Suppressor macrophage treated with lipopolysaccharide for 1 hour (primary cell): Measurements from ENCODE around the gene SH3RF3.

Source experiments
- DNase-seq, 3 donors: peaks; one replicate each; pipeline ENCODE4 v3.0.0-alpha.2; 2020 to 2022

SH3RF3 gene

DNA sequence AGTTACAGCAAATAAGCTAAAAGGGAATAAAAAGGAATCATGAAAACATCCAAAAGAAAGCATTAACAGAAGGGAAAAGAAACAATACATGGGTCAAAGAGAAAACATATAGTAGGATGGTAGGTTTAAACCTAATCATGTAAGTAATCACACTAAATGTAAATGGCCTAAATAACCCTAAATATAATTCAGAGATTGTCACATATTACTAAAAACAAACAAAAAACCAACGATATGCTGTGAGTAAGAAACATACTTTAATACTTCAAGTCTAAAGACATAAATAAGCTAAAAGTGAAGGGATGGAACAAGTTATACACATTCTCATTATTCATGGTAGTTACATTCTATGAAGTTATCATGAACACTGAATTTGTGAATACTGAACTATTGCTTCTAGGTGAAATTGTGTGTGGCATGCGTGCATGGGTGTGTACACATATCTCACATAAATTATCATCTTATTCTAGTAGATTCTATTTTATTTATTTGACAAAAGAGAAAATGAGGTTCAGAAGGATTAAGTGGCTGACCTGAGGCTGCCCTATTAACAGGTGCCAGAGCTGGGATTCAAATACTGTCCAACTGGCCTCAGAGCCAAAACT lies 313.8 kb downstream of the SH3RF3 start:
- no peak for DNase-seq

- no peak for DNase-seq
These were observed 315.9 kb downstream of the SH3RF3 start for GRCh38 chr2:109444916-109445315.

GRCh38 chr2:109446278-109447131 lies 317.5 kb downstream of the SH3RF3 start:
- DNase-seq: no peak

- no peak for DNase-seq
These were observed 318.3 kb downstream of the SH3RF3 start for GRCh38 chr2:109447251-109447661.

- no peak for DNase-seq
These were observed 318.8 kb downstream of the SH3RF3 start for GRCh38 chr2:109447776-109448175.

DNA sequence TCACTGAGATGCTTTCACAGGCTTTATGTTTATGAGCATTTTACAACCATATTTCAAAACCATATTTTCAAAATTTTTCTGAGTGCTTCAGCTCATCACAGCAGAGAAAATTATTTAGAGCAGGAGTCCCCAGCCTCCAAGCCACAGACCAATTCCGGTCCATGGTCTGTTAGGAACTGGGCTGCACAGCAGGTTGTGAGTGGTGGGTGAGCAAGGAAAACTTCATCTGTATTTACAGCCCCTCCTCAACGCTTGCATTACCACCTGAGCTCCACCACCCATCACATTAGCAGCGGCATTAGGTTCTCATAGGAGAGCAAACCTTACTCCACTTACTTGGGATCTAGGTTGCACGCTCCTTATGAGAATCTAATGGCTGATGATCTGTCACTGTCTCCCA lies 319.2 kb downstream of the SH3RF3 start:
- DNase-seq: no peak

- DNase-seq: no peak
These were observed 320.2 kb downstream of the SH3RF3 start for GRCh38 chr2:109448946-109449788.

DNA sequence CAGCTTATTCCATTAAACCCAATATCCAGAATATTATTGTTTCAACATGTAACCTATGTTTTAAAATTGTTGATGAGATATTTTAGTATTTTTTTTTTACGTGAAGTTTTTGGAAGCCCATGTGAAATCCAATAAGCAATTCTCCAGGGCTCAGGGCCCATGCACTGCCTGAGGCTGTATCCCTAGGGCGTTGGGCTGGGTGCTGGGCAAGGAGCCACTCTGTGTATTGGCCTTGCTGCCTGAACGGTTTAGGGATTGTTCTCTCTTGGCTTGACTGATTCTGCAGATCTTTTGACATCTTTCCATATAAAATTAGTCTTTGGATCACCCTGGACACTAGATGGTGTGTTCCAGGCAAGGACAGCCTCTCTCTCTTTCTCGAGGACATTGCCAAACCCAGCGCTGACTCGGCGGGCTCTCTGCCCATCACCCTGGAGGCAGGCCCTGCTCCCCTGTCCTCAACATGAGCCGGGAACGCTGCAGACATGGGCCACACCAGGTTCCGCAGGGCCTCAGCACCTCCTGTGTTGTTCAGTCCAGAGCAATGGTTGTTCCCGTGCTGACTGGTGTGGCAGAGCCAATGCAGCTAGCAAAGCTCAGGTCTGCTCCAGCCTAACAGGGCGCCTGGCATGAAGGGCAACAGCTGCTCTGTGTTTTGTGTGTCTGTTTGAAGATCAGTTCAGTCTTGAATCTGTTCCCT lies 321.7 kb downstream of the SH3RF3 start:
- DNase-seq: no peak

GRCh38 chr2:109451671-109452070 lies 322.7 kb downstream of the SH3RF3 start:
- peak in 2 of 3 donors; percentile 23 to 40 for DNase-seq

- DNase-seq: no peak
These were observed 323.6 kb downstream of the SH3RF3 start for GRCh38 chr2:109452318-109453305.

DNA sequence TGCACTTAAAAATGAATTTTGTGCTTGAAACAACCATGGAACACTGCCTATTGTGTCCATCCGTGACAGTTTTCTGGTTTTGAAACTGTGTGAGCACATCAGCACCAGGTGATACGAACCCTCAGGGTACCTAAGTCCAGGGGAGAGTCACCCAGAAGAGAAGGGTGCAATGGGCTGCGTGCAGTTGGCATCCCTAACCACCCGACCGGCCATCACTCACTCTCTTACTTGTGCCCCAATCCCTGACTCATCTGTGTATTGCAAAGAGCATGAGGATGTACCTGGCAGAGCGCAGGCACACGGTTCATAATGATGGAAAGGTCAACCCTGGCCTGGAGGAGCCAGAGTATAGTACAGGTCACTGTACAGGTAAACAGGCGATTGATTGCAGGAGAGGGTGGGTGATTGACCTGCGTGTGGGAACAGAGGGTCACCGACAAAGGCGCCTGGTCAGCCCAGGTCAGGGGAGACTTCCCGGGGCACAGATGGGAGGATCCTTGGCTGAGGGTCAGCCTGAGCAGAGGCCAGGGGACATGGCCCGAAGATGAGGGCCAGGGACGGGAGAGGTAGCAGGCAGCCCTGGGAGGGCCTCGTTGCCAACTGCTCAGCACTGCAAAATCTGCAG lies 324.5 kb downstream of the SH3RF3 start:
- no peak for DNase-seq

DNA sequence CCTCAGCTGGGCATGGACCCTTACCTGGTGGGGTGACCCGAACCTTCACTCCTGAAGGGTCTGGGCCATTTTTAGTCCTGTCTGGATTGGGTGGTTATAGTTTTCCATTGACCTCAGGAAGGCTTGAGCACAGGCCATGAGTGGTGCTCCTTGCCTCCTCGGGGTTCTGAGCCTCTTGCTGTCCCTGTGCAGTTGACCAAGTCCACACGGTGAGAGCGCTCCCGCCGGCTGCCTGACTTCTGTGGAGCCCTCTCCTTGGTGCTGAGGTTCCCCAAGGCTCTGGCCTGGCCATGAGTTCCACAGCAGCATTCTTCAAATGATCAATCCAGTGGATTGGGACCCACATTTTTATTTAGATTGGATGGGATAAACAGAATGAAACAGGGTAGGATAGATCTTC lies 325.3 kb downstream of the SH3RF3 start:
- DNase-seq: no peak

DNA sequence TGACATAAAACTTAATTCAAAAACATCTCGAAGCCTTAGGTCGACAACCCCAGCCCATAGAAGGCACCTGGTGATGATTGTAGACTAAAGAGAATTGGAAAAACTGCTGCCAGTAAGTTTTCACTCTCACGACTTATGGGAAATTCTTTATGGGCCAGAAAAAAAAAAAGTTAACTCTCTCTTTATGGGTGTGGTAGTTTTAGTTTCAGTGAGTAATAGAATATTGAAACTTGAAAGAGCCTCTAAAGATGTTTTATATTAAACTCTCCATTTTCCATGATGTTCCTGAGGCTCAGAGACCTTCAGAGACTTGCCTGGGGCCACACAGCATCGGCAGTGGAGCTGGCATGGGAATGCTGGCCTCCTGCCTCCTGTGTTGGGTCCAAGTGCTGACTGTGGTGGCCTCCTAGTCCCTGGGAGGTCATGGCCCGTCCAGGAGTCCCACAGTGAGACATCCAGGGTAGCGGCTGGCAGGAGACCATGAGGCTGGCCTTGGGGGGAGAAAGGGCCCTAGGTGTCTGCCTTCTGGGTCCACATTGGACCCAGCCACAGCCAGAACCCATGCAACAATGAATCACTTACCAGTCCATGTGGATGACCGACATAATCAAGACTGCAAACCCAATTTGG lies 325.9 kb downstream of the SH3RF3 start:
- no peak for DNase-seq

GRCh38 chr2:109455731-109456691 lies 327.0 kb downstream of the SH3RF3 start:
- DNase-seq: no peak

GRCh38 chr2:109456776-109457175 lies 327.8 kb downstream of the SH3RF3 start:
- no peak for DNase-seq

GRCh38 chr2:109457366-109457765 lies 328.4 kb downstream of the SH3RF3 start:
- DNase-seq: peak in 1 of 3 donors; percentile 13

- DNase-seq: no peak
These were observed 328.8 kb downstream of the SH3RF3 start for GRCh38 chr2:109457794-109458193.

GRCh38 chr2:109458512-109458911 lies 329.5 kb downstream of the SH3RF3 start:
- no peak for DNase-seq

DNA sequence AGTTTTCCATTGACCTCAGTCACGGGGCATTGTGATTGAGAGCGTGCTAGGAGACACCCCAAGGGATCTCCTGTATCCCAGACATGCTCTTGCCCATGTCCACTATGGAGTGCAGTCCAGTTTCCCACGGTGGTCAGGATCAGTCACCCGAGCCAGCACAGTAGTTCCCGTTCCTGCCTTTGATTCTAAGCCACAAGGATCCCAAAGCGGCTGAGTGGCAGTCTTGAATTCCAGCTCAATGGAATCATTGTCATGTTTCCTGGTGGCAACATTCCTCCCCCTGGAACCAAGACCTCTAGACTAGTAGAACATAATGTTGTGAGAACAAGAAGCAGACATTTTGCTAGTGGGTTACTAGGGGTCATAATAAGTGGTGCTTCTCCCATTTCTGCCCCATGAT lies 330.5 kb downstream of the SH3RF3 start:
- no peak for DNase-seq
